ENCODE measurements around the gene CBLN1. TPM values are rescaled to one million over a fixed set of nuclear protein-coding genes. Genes with fewer than 3 reads are reported as not detected.

Gene CBLN1
- total RNA-seq, 1 experiment from 2014 or later = not detected

GRCh38 chr16:49277386-49277742 is 4.3 kb downstream of the CBLN1 start:
- no peak overlapping the region for H2AFZ ChIP-seq
- H3K36me3 ChIP-seq (ENCODE audit: low read depth) = no peaks in the 10 kb centered on the region
- no TSS peak for BruUV-seq (replicated peaks)
- no peaks in the 10 kb centered on the region for H3K9me3 ChIP-seq (ENCODE audit: insufficient read depth, low read depth)
- H3K9me2 ChIP-seq (ENCODE audit: insufficient read depth) = no peaks in the 10 kb centered on the region
- ChIA-PET CTCF (no interaction called here), POLR2A (ENCODE audit: unreplicated experiment) (no interaction called here)
- TF ChIP-seq EZH2 (IDR thresholded peaks at IDR 0.05; ENCODE audit: low read depth) = no peak
- H3F3A ChIP-seq (ENCODE audit: insufficient read depth, low read depth) = no peaks in the 10 kb centered on the region
- H3K27me3 ChIP-seq (ENCODE audit: insufficient read depth, low read depth) = peaks cover 49% of the 10 kb centered on the region
- intact Hi-C loops (cut with micrococcal nuclease; ENCODE audit: unreplicated experiment) = no loop called here
- no peaks in the 10 kb centered on the region for H3K79me2 ChIP-seq (ENCODE audit: low read depth)
- H4K20me1 ChIP-seq (ENCODE audit: insufficient read depth) = no peaks in the 10 kb centered on the region
- H3K27ac ChIP-seq = no peak overlapping the region
- H3K4me2 ChIP-seq = no peak overlapping the region
- no peak overlapping the region for H3K4me3 ChIP-seq
- no peaks in the 10 kb centered on the region for H3K4me1 ChIP-seq (replicated peaks; ENCODE audit: insufficient read depth)
- DNase-seq = no peak

- H3K4me2 ChIP-seq = no peak overlapping the region
- H3F3A ChIP-seq (ENCODE audit: insufficient read depth, low read depth) = no peaks in the 10 kb centered on the region
- no peak overlapping the region for H2AFZ ChIP-seq
- H3K4me3 ChIP-seq = no peak overlapping the region
- intact Hi-C loops (cut with micrococcal nuclease; ENCODE audit: unreplicated experiment) = no loop called here
- H3K27ac ChIP-seq = no peak overlapping the region
- no peaks in the 10 kb centered on the region for H3K79me2 ChIP-seq (ENCODE audit: low read depth)
- H4K20me1 ChIP-seq (ENCODE audit: insufficient read depth) = no peaks in the 10 kb centered on the region
- no peak for DNase-seq
- no TSS peak for BruUV-seq (replicated peaks)
- TF ChIP-seq CTCF (conservative IDR thresholded peaks at IDR 0.05) (no peak), EZH2 (IDR thresholded peaks at IDR 0.05; ENCODE audit: low read depth) (no peak)
- no peaks in the 10 kb centered on the region for H3K9me2 ChIP-seq (ENCODE audit: insufficient read depth)
- ChIA-PET CTCF (no interaction called here), POLR2A (ENCODE audit: unreplicated experiment) (no interaction called here)
- no peaks in the 10 kb centered on the region for H3K36me3 ChIP-seq (ENCODE audit: low read depth)
- peaks cover 49% of the 10 kb centered on the region for H3K27me3 ChIP-seq (ENCODE audit: insufficient read depth, low read depth)
- H3K9me3 ChIP-seq (ENCODE audit: insufficient read depth, low read depth) = no peaks in the 10 kb centered on the region
- no peaks in the 10 kb centered on the region for H3K4me1 ChIP-seq (replicated peaks; ENCODE audit: insufficient read depth)
Observed at GRCh38 chr16:49276646-49277385, 4.8 kb downstream of the CBLN1 start.

GRCh38 chr16:49275870-49276269 is 5.8 kb downstream of the CBLN1 start:
- Histone ChIP-seq H3K4me3 (no peak overlapping the region), H3K4me2 (no peak overlapping the region), H3K9me2 (ENCODE audit: insufficient read depth) (no peaks in the 10 kb centered on the region), H3K9me3 (ENCODE audit: insufficient read depth, low read depth) (no peaks in the 10 kb centered on the region), H3K36me3 (ENCODE audit: low read depth) (no peaks in the 10 kb centered on the region), H4K20me1 (ENCODE audit: insufficient read depth) (no peaks in the 10 kb centered on the region), H3K4me1 (replicated peaks; ENCODE audit: insufficient read depth) (no peaks in the 10 kb centered on the region), H3K27me3 (ENCODE audit: insufficient read depth, low read depth) (peaks cover 49% of the 10 kb centered on the region), H3K27ac (no peak overlapping the region), H3K79me2 (ENCODE audit: low read depth) (no peaks in the 10 kb centered on the region), H3F3A (ENCODE audit: insufficient read depth, low read depth) (no peaks in the 10 kb centered on the region), H2AFZ (no peak overlapping the region)
- no peak for DNase-seq
- intact Hi-C loops (cut with micrococcal nuclease; ENCODE audit: unreplicated experiment) = no loop called here
- TF ChIP-seq EZH2 (IDR thresholded peaks at IDR 0.05; ENCODE audit: low read depth) (no peak), CTCF (conservative IDR thresholded peaks at IDR 0.05) (no peak)
- ChIA-PET CTCF (no interaction called here), POLR2A (ENCODE audit: unreplicated experiment) (no interaction called here)
- no TSS peak for BruUV-seq (replicated peaks)
